Esophagus muscularis mucosa (tissue), 3 donors: ENCODE results near the gene EDC4.

Experiments
- CTCF ChIP-seq, 3 experiments: fragments of 200-600 bp in 2 of 3; fragments of 450-650 bp in 1 of 3; sonication (generic) in 2 of 3; IDR thresholded peaks; one replicate each; pipeline ENCODE4 v1.5.1; 2017 to 2019; ENCODE audit warnings: antibody characterized with exemption in 3 of 3, mild to moderate bottlenecking in 2 of 3, moderate library complexity in 1 of 3
- POLR2A ChIP-seq: fragments of 450-650 bp; IDR thresholded peaks from one replicate; pipeline ENCODE4 v1.6.1; 2017; ENCODE audit warnings: antibody characterized with exemption, moderate library complexity, mild to moderate bottlenecking, low read depth

GRCh38 chr16:67860589-67861398 is 12.1 kb upstream of the EDC4 start:
- TF ChIP-seq CTCF (IDR thresholded peaks at IDR 0.05) (no peak), POLR2A (no peak)
